Natural killer cell (primary cell): ENCODE results near the gene IL2RG. TPM values are rescaled to one million over a fixed set of nuclear protein-coding genes. Genes with fewer than 3 reads are reported as not detected.

Source experiments
- ATAC-seq, 3 donors: fragments of 150-1000 bp in 2 of 3; fragments of 200-7000 bp in 1 of 3; cut with Tn5 transposase; 1 replicate in 1 of 3; 2 replicates in 2 of 3; pipeline ENCODE4 v1.10.0; 2021; ENCODE audit warnings: mild to moderate bottlenecking in 2 of 3, moderate library complexity in 2 of 3
- DNase-seq, 2 donors: peaks; one replicate each; pipeline versions ENCODE4 v3.0.0 to v3.0.0-alpha.2; 2013 to 2021; ENCODE audit warnings: mixed read lengths in 1 of 2
- H3K27ac ChIP-seq: one replicate; pipeline ENCODE4 v1.5.1; 2013; ENCODE audit warnings: mild to moderate bottlenecking, low read length
- H3K27me3 ChIP-seq: one replicate; pipeline ENCODE4 v1.6.1; 2013; ENCODE audit warnings: low read length; ENCODE audit not compliant: control insufficient read depth, insufficient read depth
- H3K36me3 ChIP-seq: one replicate; pipeline ENCODE4 v1.6.1; 2013; ENCODE audit warnings: low read length; ENCODE audit not compliant: control insufficient read depth, insufficient read depth
- H3K4me1 ChIP-seq: one replicate; pipeline ENCODE4 v1.6.1; 2013; ENCODE audit warnings: low read length; ENCODE audit not compliant: control insufficient read depth, insufficient read depth
- H3K4me3 ChIP-seq: one replicate; pipeline ENCODE4 v1.5.1; 2013; ENCODE audit warnings: low read length
- H3K9me3 ChIP-seq: one replicate; pipeline ENCODE4 v1.6.1; 2013; ENCODE audit warnings: low read length; ENCODE audit not compliant: control insufficient read depth, insufficient read depth
- H3K27ac Mint-ChIP-seq, 2 donors: one replicate each; pipeline ENCODE4 v1.8.0; 2022; ENCODE audit warnings: mild to moderate bottlenecking in 2 of 2, mixed read lengths in 2 of 2, moderate library complexity in 1 of 2
- H3K27me3 Mint-ChIP-seq, 2 donors: one replicate each; pipeline ENCODE4 v1.8.0; 2022; ENCODE audit warnings: low read depth in 2 of 2, mixed read lengths in 2 of 2
- H3K36me3 Mint-ChIP-seq: one replicate; pipeline ENCODE4 v1.8.0; 2022; ENCODE audit warnings: mixed read lengths
- H3K4me1 Mint-ChIP-seq, 2 donors: one replicate each; pipeline ENCODE4 v1.8.0; 2022; ENCODE audit warnings: mixed read lengths in 2 of 2
- H3K4me3 Mint-ChIP-seq: one replicate; pipeline ENCODE4 v1.8.0; 2022; ENCODE audit warnings: mild to moderate bottlenecking, moderate library complexity, mixed read lengths
- H3K9me3 Mint-ChIP-seq, 2 donors: one replicate each; pipeline ENCODE4 v1.8.0; 2022; ENCODE audit warnings: mixed read lengths in 2 of 2
- WGBS: methylation state at CpG from one replicate; pipeline ENCODE4 v1.1.7; 2013; ENCODE audit warnings: missing lambda C conversion rate; ENCODE audit not compliant: insufficient coverage; 5-methylcytosine and 5-hydroxymethylcytosine counted together
- intact Hi-C: fragments of 100-400 bp; cut with micrococcal nuclease; formaldehyde crosslinking; loops from one replicate; pipeline ENCODE4 v1.14.2; 2022
- total RNA-seq, 4 donors: library from RNA; stranded (reverse); fragments of 120-200 nt in 1 of 4; gene quantifications; one replicate each; pipeline versions ENCODE4 v1.2.3 to v1.2.4, GENCODE V29; 2013 to 2022
- TF ChIP-seq, protein P1 (sequence below): fragments of 200-600 bp; IDR thresholded peaks from one replicate; pipeline ENCODE4 v1.8.0; 2022; ENCODE audit warnings: antibody characterized with exemption

IL2RG gene
- total RNA-seq, 3 donors from 2014 or later (not counting 1 experiment from before 2014, with no cell fraction given): 506 to 577 (median 550) TPM

DNA sequence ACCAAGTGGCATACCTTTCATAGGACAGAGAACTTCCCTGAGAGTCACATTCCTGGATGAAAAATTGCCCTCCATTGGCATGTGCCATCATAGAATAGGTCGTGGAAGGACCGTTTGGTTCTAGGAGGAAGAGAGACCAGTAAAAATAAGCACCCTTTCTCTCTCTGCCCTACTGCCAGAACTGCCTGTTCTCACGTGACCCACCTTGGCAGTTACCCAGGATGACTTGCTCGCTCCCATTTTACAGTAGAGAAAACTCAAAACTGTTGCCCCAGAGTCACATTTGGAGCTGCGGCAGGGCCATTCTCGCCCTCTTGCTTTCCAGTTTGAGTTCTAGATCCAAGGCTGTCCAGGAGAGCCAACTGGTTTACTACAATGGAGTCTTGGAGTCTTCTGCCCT, 32.1 kb upstream of the IL2RG start:
- H3K36me3 ChIP-seq: peaks cover 14% of the 10 kb centered on the region
- intact Hi-C loops: no loop called here

DNA sequence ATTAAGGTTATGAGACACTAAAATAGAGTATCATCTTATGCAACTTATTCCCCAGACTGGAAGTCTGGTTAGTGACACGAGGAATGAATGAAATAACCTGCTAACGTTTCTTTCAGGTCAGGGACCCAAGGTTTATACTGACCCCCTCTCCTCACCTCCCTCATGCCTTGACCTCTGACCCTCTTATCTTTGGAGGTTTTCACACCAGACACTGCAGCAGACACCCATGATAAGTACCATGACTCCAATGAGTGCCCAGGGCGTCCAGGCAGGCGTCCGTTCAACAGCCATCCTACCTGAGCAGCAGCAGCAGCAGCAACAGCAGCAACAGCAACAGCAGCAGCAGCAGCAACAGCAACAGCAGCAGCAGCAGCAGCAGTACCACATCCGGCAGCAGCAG, 29.1 kb upstream of the IL2RG start:
- no peaks in the 10 kb centered on the region for H3K9me3 ChIP-seq

More for the DNA sequence above, 32.1 kb upstream of the IL2RG start:
- ATAC-seq (no peak), DNase-seq (no peak)
- no peak overlapping the region for H3K27ac Mint-ChIP-seq
- H3K9me3 Mint-ChIP-seq: no peaks in the 10 kb centered on the region
- WGBS: 92% methylated on average over 4 of the region's 6 CpGs
- Histone ChIP-seq H3K9me3 (no peaks in the 10 kb centered on the region), H3K4me1 (peaks cover 12% of the 10 kb centered on the region), H3K27me3 (no peaks in the 10 kb centered on the region), H3K4me3 (no peak overlapping the region), H3K27ac (no peak overlapping the region)
- H3K4me1 Mint-ChIP-seq: peaks cover 0 to 23% of the 10 kb centered on the region in 2 donors
- H3K27me3 Mint-ChIP-seq: no peaks in the 10 kb centered on the region
- H3K36me3 Mint-ChIP-seq: no peaks in the 10 kb centered on the region
- no peak overlapping the region for H3K4me3 Mint-ChIP-seq
- TF ChIP-seq, protein P1, sequence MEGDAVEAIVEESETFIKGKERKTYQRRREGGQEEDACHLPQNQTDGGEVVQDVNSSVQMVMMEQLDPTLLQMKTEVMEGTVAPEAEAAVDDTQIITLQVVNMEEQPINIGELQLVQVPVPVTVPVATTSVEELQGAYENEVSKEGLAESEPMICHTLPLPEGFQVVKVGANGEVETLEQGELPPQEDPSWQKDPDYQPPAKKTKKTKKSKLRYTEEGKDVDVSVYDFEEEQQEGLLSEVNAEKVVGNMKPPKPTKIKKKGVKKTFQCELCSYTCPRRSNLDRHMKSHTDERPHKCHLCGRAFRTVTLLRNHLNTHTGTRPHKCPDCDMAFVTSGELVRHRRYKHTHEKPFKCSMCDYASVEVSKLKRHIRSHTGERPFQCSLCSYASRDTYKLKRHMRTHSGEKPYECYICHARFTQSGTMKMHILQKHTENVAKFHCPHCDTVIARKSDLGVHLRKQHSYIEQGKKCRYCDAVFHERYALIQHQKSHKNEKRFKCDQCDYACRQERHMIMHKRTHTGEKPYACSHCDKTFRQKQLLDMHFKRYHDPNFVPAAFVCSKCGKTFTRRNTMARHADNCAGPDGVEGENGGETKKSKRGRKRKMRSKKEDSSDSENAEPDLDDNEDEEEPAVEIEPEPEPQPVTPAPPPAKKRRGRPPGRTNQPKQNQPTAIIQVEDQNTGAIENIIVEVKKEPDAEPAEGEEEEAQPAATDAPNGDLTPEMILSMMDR: no peak

DNA sequence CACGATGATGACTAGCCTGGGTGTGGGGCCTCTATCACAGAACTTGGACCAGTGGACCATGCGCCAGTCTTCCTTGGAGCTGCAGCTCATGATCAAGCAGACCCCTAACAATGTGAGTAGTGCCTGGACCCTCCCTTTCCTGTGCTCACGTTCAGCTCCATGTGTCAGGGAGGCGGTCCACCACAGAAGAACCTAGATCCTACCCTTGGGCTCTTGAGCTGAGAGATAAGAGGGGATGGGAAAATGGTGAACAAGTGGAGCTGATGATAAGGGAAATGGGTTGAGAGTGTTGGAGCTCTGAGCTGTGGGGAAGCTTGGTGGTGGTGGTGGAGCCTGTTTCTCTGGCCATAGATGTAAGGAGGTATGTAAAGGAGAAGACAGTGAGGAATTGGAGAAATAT, 20.1 kb upstream of the IL2RG start:
- TF ChIP-seq, protein P1: no peak

More for the DNA sequence above, 29.1 kb upstream of the IL2RG start:
- Mint-ChIP-seq H3K4me1 (peaks cover 0 to 16% of the 10 kb centered on the region in 2 donors), H3K27me3 (no peaks in the 10 kb centered on the region), H3K27ac (no peak overlapping the region), H3K4me3 (no peak overlapping the region), H3K9me3 (no peaks in the 10 kb centered on the region), H3K36me3 (no peaks in the 10 kb centered on the region)
- TF ChIP-seq, protein P1: no peak
- Histone ChIP-seq H3K27me3 (no peaks in the 10 kb centered on the region), H3K4me3 (no peak overlapping the region), H3K4me1 (peaks cover 5% of the 10 kb centered on the region), H3K36me3 (peaks cover 40% of the 10 kb centered on the region), H3K27ac (no peak overlapping the region)
- ATAC-seq (no peak), DNase-seq (no peak)
- intact Hi-C loops: no loop called here
- WGBS: 87% methylated on average over 6 of the region's 6 CpGs

More for the DNA sequence above, 20.1 kb upstream of the IL2RG start:
- Histone ChIP-seq H3K9me3 (no peaks in the 10 kb centered on the region), H3K27me3 (no peaks in the 10 kb centered on the region), H3K4me3 (no peak overlapping the region), H3K27ac (no peak overlapping the region), H3K4me1 (peaks cover 10% of the 10 kb centered on the region), H3K36me3 (peaks cover 81% of the 10 kb centered on the region)
- Mint-ChIP-seq H3K4me1 (peaks cover 6 to 19% of the 10 kb centered on the region in 2 donors), H3K27ac (no peak overlapping the region), H3K4me3 (no peak overlapping the region), H3K9me3 (no peaks in the 10 kb centered on the region), H3K36me3 (no peaks in the 10 kb centered on the region), H3K27me3 (no peaks in the 10 kb centered on the region)
- intact Hi-C loops: no loop called here
- ATAC-seq: no peak
- DNase-seq: no peak
- 89% methylated on average over 4 of the region's 4 CpGs for WGBS
